Immature natural killer cell (primary cell): Measurements from ENCODE around the gene GRB2. TPM values are rescaled to one million over a fixed set of nuclear protein-coding genes. Genes with fewer than 3 reads are reported as not detected.
"Not testable (repeated sequence)": the region's sequence is repeated elsewhere in the genome, so short reads cannot be mapped to it uniquely, and the experiment has no call there.

ENCODE experiments used
- DNase-seq, 3 donors: peaks; one replicate each; pipeline ENCODE4 v3.0.0; 2022; ENCODE audit warnings: mixed read lengths in 1 of 3
- H3K27ac Mint-ChIP-seq, 6 donors: one replicate each; pipeline ENCODE4 v1.8.0; 2020; ENCODE audit warnings: mixed read lengths in 6 of 6, mild to moderate bottlenecking in 5 of 6, inconsistent platforms in 4 of 6, moderate library complexity in 3 of 6
- H3K27me3 Mint-ChIP-seq, 3 donors: one replicate each; pipeline ENCODE4 v1.8.0; 2020 to 2021; ENCODE audit warnings: low read depth in 3 of 3, mild to moderate bottlenecking in 3 of 3, mixed read lengths in 3 of 3, moderate library complexity in 3 of 3, inconsistent platforms in 1 of 3
- H3K36me3 Mint-ChIP-seq, 3 donors: one replicate each; pipeline ENCODE4 v1.8.0; 2020; ENCODE audit warnings: mixed read lengths in 3 of 3, inconsistent platforms in 2 of 3, mild to moderate bottlenecking in 2 of 3
- H3K4me1 Mint-ChIP-seq, 2 donors: one replicate each; pipeline ENCODE4 v1.8.0; 2020; ENCODE audit warnings: inconsistent platforms in 2 of 2, mild to moderate bottlenecking in 2 of 2, mixed read lengths in 2 of 2, moderate library complexity in 1 of 2
- H3K4me3 Mint-ChIP-seq, 5 donors: one replicate each; pipeline ENCODE4 v1.8.0; 2020; ENCODE audit warnings: mild to moderate bottlenecking in 5 of 5, mixed read lengths in 5 of 5, inconsistent platforms in 3 of 5, moderate library complexity in 3 of 5
- H3K9me3 Mint-ChIP-seq, 6 donors: one replicate each; pipeline ENCODE4 v1.8.0; 2020; ENCODE audit warnings: mild to moderate bottlenecking in 6 of 6, mixed read lengths in 6 of 6, inconsistent platforms in 4 of 6, moderate library complexity in 3 of 6
- polyA plus RNA-seq, 3 donors: library from polyadenylated mRNA; unstranded; fragments of 300-500 nt; fragmentation: Illumina TruSeq; gene quantifications; one replicate each; pipeline ENCODE4 v1.2.3, GENCODE V29; 2021

GRB2 gene
- polyA plus RNA-seq, 3 donors from 2014 or later: 104 to 161 (median 135) TPM

DNA sequence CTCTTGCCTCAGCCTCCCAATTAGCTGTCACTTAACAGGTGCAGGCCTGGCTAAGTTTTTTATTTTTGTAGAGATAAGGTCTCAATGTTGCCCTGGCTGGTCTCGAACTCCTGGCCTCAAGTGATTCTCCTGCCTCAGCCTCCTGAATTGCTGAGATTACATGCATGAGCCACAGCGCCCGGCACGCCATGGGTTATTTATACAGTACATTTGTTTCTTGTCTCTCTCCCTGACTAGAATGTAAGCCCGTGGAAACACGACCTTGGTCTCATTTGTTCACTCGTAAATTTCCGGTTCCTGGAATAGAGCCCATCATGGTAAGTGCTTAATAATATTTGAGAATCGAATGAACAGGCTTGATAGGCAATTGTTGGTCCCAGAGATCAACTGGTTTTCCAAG, 118.3 kb downstream of the GRB2 start:
- no peaks in the 10 kb centered on the region for H3K9me3 Mint-ChIP-seq
- peak overlapping the region in 3 of 5 donors; percentile 31 to 47 (median 47) for H3K4me3 Mint-ChIP-seq
- peak overlapping the region in 2 of 6 donors; percentile 22 to 64 for H3K27ac Mint-ChIP-seq
- no peak for DNase-seq
- peaks cover 15 to 24% of the 10 kb centered on the region in 2 donors for H3K4me1 Mint-ChIP-seq
- H3K27me3 Mint-ChIP-seq: peaks cover 2 to 7% (median 6%) of the 10 kb centered on the region in 3 donors
- H3K36me3 Mint-ChIP-seq: peaks cover 3 to 9% (median 3%) of the 10 kb centered on the region in 3 donors

DNA sequence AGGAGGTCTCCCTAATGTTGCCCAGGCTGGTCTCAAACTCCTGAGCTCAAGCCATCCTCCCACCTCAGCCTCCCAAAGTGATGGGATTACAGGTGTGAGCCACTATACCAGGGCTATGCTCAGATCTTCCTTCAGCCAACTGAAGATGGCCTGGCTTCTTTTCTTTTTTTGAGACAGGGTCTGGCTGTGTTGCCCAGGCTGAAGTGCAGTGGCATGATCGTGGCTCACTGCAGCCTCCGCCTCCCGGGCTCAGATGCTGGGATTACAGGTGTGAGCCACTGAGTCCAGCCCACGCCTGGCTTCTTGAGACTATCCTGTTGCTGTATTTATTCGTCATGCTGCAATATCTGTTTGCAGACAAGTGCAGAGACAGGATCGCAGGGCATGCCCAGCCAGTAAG, 120.4 kb downstream of the GRB2 start:
- Mint-ChIP-seq H3K36me3 (peaks cover 3 to 12% (median 3%) of the 10 kb centered on the region in 3 donors), H3K27ac (no peak overlapping the region), H3K4me3 (no peak overlapping the region), H3K27me3 (peaks cover 2 to 7% (median 5%) of the 10 kb centered on the region in 3 donors), H3K4me1 (peaks cover 12 to 21% of the 10 kb centered on the region in 2 donors), H3K9me3 (no peaks in the 10 kb centered on the region)
- no peak for DNase-seq

DNA sequence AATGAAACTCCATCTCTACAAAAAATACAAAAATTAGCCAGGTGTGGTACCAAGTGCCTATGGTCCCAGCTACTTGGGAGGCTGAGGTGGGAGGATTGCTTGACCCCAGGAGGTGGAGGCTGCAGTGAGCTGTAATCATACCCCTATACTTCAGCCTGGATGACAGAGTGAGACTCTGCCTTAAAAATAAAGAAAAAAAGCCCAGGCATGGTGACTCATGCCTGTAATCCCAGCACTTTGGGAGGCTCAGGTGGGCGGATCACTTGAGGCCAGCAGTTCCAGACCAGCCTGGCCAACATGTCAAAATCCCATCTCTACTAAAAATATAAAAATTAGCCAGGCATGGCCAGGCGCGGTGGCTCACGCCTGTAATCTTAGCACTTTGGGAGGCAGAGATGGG, 125.3 kb downstream of the GRB2 start:
- H3K27ac Mint-ChIP-seq, H3K4me1 Mint-ChIP-seq, H3K27me3 Mint-ChIP-seq, H3K9me3 Mint-ChIP-seq, DNase-seq, H3K4me3 Mint-ChIP-seq: not testable (repeated sequence)
- H3K36me3 Mint-ChIP-seq: peaks cover 3 to 12% (median 3%) of the 10 kb centered on the region in 3 donors

DNA sequence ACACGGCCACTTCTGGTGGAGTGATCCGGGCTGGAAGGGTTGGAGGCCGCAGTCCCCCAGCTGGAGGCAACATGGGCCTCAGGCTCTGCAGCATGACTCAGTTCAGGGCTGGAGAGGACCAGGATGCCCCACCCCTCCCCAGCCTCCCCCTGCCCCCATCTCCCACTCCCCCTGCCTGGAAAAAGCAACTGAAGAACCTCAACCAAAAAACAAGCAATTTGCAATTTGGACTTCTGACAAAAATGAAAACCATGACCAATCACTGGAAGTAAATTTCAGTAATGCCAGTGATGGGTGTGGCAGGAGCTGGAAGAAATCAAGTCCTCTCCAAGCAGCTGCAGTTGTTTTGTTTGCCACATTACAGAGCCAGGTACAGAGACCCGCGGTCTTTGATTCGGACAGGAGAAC, 127.8 kb downstream of the GRB2 start:
- Mint-ChIP-seq H3K9me3 (no peaks in the 10 kb centered on the region), H3K27ac (no peak overlapping the region), H3K36me3 (peaks cover 0 to 6% (median 0%) of the 10 kb centered on the region in 3 donors), H3K27me3 (peaks cover 0 to 4% (median 2%) of the 10 kb centered on the region in 3 donors), H3K4me1 (peaks cover 0 to 10% of the 10 kb centered on the region in 2 donors), H3K4me3 (no peak overlapping the region)
- DNase-seq: no peak

DNA sequence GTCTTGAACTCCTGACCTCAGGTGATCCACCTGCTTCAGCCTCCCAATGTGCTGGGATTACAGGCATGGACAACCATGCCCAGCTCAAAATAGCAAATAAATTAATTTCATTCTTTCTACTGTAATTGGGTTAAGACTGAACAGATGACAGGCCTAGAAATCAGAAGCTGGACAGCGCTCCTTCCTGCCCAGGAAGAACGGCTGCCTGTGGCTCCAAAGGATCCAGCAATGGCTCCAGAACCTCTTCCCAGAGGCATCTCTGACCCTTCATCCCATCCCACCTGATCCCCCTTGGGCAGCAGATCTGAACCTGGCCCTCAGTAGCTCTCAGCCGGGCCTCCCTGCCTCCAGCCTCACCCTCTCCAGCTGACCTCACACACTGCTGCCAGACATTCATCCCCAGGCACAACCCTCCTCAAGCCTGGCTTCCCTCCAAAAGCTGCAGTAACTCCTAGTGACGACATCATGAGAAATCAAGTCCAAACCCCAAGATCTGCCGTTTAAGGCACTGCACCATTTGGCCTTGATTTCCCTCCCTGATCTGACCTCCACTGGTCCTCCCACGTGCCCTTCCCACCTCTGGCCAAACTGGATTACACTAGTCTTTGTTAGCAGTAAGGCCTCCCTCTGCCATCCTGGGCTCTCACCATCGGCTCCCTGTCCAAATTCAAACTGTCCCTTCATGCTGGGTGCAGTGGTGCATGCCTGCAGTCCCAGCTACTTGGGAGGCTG, 131.3 kb downstream of the GRB2 start:
- H3K4me3 Mint-ChIP-seq: peak overlapping the region in 2 of 5 donors; percentile 40 to 55
- H3K9me3 Mint-ChIP-seq: no peaks in the 10 kb centered on the region
- H3K27ac Mint-ChIP-seq: peak overlapping the region in 5 of 6 donors; percentile 18 to 77 (median 55)
- peaks cover 0 to 3% (median 0%) of the 10 kb centered on the region in 3 donors for H3K36me3 Mint-ChIP-seq
- H3K27me3 Mint-ChIP-seq: peaks cover 0 to 6% (median 4%) of the 10 kb centered on the region in 3 donors
- H3K4me1 Mint-ChIP-seq: peaks cover 16 to 25% of the 10 kb centered on the region in 2 donors
- DNase-seq: no peak

DNA sequence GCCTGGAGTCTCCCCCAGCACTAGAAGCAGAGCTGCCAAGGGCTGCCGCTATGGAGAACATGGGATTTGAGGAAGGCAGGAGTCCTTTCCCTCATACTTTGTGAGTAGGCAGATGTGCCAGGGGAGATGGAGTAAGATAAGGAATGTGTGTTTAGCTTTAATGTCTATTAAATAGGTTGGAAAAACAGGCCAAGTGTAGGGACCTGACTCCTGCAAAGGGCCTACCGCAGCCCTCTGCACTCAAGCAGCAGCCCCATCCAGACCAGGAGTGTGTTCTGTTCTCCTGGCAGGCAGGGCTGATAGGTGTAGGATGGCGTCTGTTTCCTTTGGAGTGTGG, 132.7 kb downstream of the GRB2 start:
- Mint-ChIP-seq H3K4me3 (peak overlapping the region in 4 of 5 donors; percentile 44 to 64 (median 54)), H3K27ac (peak overlapping the region; percentile 46 to 80 (median 58)), H3K9me3 (no peaks in the 10 kb centered on the region), H3K36me3 (peaks cover 0 to 3% (median 0%) of the 10 kb centered on the region in 3 donors), H3K4me1 (peaks cover 19 to 30% of the 10 kb centered on the region in 2 donors), H3K27me3 (peaks cover 0 to 6% (median 5%) of the 10 kb centered on the region in 3 donors)
- DNase-seq: no peak

DNA sequence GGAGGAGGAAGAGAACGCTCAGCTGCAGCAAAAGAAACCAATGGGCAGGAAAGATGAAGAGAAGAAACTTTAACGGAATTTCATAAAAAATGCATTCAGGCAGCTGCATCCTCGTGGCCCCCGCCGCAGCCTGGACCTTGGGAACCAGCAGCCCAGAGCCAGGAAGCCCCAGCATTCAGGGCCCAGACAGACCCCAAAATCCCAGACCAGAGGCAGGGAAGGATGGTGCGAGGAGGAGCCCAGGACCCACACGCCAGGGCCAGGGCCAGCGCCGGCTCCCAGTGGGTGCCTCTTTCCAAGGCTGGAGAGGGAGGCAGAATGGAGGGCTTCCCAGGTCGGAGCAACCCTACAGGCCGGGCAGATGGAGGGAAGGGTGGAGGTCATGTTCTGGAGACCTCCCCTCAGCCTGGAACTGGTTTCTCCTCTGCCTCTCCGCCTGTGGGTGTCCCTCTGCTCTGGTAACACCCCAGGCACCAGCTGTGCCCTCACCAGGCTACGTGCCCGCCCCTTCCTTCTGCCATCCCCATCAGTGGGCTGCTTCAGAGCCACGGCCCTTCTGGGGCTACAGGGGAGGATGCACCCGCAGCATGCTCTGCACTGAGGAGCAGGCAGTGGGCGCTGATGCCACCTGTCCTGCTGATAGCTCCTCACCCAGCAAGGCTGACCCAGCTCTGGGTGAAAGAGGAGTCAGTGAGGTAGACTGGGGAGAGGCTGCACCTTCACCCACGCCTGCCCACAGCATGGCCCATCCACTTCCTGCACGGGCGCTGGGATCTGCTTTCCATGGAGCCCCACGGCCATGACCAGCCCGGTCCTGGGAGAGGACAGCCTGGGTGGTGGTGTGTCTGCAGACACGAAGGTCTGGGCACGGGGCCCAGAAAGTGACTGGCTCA, 133.3 kb downstream of the GRB2 start:
- Mint-ChIP-seq H3K36me3 (peaks cover 0 to 3% (median 0%) of the 10 kb centered on the region in 3 donors), H3K9me3 (no peaks in the 10 kb centered on the region), H3K4me1 (peaks cover 19 to 30% of the 10 kb centered on the region in 2 donors), H3K27me3 (peaks cover 0 to 6% (median 5%) of the 10 kb centered on the region in 3 donors), H3K27ac (peak overlapping the region; percentile 68 to 94 (median 90)), H3K4me3 (peak overlapping the region; percentile 75 to 89 (median 85))
- no peak for DNase-seq

DNA sequence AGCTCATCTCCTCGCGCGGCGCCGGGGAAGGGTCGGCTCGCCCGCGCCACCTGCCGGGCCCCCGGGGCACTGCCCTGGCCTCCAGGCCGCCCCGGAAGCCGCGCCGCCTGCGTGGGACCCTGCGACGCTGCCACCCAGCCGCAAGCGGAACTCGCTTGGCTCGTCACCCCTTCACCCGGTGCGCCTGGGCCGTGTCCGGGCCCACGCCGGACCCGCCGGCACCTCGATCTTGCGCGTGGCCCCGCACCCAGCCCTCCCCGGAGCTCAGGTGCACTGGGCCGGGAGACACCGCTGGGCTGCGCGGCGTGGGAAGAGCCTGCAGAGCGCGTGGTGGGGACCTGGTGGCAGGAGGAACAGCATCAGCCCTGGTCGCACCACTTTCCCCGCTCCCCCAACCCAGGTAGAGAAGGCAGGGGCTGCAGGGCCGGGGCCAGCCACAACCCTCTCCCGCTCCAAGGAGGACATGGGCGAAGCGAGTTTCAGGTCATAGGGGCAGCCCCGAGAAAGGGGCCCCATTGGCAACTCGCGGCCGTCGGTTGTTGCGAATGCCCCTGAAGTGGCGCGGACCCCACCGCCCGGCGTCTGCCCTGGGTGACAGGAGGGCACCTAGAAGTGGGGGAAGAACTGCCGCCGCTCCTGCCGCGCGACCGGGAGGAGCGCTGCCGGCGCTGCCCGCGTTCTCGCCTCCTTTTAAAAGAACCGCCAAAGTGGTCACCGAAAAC, 134.1 kb downstream of the GRB2 start:
- Mint-ChIP-seq H3K4me1 (peaks cover 19 to 30% of the 10 kb centered on the region in 2 donors), H3K4me3 (peak overlapping the region; percentile 75 to 89 (median 85)), H3K36me3 (peaks cover 0 to 3% (median 0%) of the 10 kb centered on the region in 3 donors), H3K27ac (peak overlapping the region; percentile 68 to 94 (median 90)), H3K27me3 (peaks cover 0 to 8% (median 5%) of the 10 kb centered on the region in 3 donors), H3K9me3 (no peaks in the 10 kb centered on the region)
- peak; percentile 91 to 93 (median 92) for DNase-seq

DNA sequence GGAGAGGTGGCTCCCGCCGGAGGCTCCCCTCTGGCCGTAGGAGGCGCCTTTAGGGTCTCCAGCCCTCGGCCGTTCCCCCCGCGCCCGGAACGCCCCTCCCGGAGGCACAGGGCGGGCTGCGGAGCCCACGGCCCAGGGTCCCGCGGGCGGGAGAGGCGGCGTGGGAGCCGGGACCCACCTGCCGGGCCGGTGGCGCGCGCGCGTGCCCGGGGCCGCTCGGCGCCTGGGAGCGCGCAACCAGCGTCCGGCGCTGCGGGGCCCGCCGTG, 134.6 kb downstream of the GRB2 start, which contains the start of gene MIF4GD:
Gene MIF4GD, minus strand, starts transcription at position 266 of the 267 bp plus-strand sequence. CDS start 1,036 bp downstream, outside the sequence.
- H3K36me3 Mint-ChIP-seq: peaks cover 0 to 7% (median 0%) of the 10 kb centered on the region in 3 donors
- peaks cover 0 to 8% (median 5%) of the 10 kb centered on the region in 3 donors for H3K27me3 Mint-ChIP-seq
- no peaks in the 10 kb centered on the region for H3K9me3 Mint-ChIP-seq
- H3K4me3 Mint-ChIP-seq: peak within 1 kb of the TSS; percentile 81 to 89 (median 85)
- H3K27ac Mint-ChIP-seq: peak within 1 kb of the TSS; percentile 68 to 94 (median 90)
- H3K4me1 Mint-ChIP-seq: peaks cover 19 to 30% of the 10 kb centered on the region in 2 donors
- DNase-seq: no peak

DNA sequence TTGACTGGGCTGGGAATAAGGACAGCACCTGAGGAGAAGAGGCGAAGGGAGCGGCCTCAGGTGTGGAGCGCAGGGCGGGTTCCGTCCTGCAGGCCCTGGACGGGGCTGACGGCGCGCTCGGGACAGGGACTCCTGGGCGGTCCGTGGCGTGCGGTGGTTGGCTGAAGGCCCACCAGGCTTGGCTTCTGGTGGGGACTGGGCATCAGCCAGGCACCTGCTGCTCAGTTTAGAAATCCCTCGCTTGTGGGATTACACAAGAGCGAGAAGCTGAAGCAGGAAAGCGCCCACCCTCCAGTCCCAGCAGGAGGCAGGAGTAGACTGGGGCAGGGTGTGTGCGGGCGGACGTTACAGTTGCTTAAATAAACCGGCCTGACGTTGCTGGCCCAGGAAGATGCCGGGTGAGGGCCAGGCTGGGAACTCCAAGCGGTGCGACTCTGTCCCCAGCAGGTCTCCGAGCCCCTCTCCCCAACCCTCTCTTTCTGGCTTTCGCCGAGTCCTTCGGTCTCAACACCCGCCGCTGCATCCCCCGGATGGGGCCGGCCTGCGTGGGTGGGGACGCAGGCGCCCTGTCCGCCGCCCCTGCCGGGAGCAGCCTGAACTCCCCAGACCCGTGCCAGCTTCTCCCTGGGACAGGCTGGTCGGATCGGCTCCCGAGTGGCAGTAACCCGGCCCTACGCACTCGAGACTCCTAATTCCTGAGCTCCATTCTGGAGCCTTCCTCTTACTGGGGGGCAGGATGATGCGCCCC, 135.1 kb downstream of the GRB2 start:
- Mint-ChIP-seq H3K4me3 (peak overlapping the region; percentile 76 to 87 (median 82)), H3K9me3 (no peaks in the 10 kb centered on the region), H3K27me3 (peaks cover 0 to 8% (median 5%) of the 10 kb centered on the region in 3 donors), H3K27ac (peak overlapping the region; percentile 59 to 92 (median 87)), H3K4me1 (peaks cover 19 to 30% of the 10 kb centered on the region in 2 donors), H3K36me3 (peaks cover 0 to 6% (median 0%) of the 10 kb centered on the region in 3 donors)
- DNase-seq: no peak

DNA sequence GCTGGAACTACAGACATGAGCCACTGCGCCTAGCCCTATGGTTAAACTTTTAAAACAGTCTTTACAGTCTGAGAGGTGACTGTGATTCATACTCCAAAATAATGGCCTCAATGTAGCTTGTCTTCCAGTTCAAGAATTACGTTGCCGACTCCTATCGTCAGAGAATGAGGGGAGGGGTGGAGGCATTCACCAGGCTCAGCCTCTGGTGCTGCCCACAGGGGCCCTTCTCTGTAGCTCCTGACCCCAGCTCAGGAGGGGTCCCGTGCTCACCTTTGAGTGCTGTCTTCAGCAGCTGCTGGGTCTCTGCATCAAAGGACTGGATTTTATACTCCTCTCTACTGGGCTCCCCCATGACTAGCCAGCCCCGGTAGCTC, 135.6 kb downstream of the GRB2 start:
- H3K4me1 Mint-ChIP-seq: peaks cover 19 to 27% of the 10 kb centered on the region in 2 donors
- H3K9me3 Mint-ChIP-seq: no peaks in the 10 kb centered on the region
- no peak for DNase-seq
- H3K4me3 Mint-ChIP-seq: peak overlapping the region; percentile 76 to 87 (median 82)
- H3K27me3 Mint-ChIP-seq: peaks cover 0 to 8% (median 5%) of the 10 kb centered on the region in 3 donors
- H3K36me3 Mint-ChIP-seq: peaks cover 0 to 4% (median 0%) of the 10 kb centered on the region in 3 donors
- H3K27ac Mint-ChIP-seq: peak overlapping the region; percentile 59 to 92 (median 87)
